ELF-1 (cell line): Measurements from ENCODE around the gene GRIK4.
"Not testable (repeated sequence)": the region's sequence is repeated elsewhere in the genome, so short reads cannot be mapped to it uniquely, and the experiment has no call there.

Experiments
- DNase-seq: peaks from one replicate; pipeline ENCODE4 v3.0.0-alpha.2; 2016; ENCODE audit warnings: low read depth, low spot score

Gene GRIK4

DNA sequence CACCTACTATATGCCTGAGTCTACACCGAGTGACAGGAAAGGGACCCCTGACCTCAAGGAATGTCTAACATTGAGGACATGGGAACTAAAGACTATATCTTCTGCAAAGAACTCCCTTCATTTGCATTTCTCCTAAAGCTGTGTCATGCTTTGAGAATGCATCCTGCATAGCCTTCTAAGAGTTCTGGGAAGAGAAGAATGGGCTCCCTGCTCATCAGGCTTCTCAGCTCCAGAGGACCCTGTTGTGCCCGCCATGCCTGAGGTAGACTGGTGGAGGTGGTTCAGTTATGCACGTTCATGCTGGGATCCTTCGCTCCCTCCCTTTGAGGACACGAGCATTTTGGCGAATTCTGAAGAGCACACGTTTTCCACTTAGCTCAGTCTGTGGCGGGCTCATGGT lies 63.3 kb downstream of the GRIK4 start:
- no peak for DNase-seq

DNA sequence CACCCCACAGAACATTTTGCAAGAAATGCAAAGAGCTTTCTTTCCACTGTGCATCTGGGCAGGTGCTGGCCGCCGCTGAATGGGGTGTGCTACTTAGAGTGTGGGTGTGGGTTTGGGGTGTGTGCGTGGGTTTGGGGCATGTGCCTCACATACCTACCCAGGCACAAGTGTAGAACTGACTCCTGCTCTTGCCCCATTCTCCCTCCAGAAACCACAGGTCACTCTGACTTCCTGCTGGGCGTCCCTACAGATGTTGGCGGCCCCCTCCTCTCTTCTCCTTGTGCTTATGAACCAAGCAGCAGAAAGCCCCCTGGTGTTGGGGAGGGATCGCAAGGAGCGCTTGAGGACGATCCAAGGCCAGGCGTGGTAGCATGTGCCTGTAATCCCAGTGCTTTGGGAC lies 63.9 kb downstream of the GRIK4 start:
- DNase-seq, result no peak

DNA sequence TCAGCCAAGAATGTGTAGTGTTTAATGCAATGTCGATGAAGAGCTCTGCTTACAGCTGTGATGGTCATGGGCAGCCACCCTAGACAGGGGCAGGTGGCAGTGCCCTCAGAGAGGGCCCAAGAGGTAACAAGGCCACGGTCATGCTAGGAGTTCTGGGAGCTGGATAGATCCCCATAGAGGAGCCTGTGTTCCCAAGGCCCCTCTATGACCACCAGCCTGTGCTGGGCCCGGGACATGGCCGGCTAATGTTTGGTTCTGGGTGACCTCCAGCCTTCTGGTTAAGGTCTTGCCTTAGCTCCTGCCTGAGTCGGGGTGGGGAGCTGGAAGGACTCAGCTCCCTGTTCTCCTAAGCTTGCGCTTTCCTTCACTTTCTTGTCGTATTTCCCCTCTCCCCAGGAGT lies 65.1 kb downstream of the GRIK4 start:
- no peak for DNase-seq

DNA sequence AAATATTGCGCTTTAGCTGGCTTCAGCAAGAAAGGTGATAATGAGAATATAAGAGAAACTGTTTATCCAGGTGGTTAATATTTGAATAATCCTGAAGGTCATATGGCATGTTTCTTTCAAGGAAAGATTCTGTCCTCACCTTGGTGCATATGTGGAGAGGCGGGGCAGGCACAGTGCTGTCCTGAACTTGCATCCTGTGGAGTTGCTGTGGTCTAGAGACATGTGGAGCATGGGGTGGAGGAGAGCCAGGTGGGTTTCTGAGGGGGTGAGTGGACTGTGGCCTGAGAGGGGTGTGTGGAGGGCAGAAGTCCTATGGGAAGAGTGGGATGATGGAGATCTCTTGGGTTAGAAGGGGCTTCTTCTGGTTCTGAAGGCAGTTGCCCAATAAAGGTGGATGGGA lies 65.5 kb downstream of the GRIK4 start:
- no peak for DNase-seq

DNA sequence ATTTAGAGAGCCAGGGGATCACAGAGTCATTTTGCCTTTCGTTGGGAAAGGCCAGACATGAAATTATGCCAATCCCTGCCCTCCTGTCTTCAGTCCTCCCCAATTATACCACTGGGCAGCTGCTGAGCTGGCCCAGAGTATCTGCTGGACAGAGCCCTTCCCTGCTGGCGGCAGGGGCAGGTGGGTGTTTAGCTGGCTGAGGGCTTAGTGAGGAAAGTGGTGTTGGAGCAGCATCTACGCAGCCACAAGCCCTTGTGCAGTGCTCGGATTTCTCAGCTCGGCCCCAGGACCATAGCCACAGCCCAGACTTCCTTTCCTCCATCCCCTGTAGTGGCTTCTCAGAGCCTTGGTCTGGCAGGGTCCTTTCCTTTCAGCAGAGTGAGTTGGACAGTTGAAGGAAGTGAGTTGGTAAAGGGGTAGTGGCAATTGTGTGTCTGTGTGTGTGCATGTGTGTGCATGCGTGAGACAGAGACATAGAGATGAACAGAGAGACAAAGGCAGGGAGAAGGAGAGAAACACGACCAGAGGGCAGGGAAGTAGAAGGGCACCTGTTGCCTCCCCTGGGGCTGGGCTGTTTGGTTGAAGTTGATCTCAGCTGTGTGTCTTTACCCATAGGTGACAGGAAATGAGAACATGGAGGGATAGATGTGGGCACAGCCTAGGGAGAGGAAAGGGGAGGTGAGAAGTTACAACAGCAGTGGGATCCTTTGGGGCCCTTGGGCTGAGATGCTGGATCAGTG lies 66.2 kb downstream of the GRIK4 start:
- DNase-seq, result no peak

DNA sequence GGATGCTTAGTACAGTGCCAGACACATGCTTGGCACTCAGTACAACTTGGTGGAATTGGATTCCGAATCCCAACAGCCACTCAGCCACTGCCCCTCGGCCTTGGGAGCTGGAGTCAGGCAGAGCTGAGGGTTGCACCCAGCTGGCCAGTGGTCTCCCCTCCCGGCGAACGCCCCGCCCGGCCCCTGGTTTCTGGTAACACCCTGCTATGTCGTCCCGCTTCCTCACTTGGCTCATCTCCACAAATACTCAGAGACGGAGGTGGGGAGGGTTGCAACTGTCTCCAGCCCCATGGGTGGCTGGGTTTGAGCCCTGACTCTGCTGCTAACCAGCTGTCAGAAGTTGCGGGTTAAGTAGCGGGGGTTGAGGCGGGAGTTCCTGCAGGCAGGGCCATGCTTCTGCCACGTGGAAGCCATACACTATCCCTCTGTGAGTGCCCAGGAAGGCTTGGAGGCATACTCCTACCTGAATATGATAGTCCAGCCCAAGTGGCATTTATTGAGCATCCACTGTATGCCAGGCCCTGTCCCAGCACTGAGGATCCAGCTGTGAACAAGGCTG lies 67.1 kb downstream of the GRIK4 start:
- DNase-seq, result no peak

DNA sequence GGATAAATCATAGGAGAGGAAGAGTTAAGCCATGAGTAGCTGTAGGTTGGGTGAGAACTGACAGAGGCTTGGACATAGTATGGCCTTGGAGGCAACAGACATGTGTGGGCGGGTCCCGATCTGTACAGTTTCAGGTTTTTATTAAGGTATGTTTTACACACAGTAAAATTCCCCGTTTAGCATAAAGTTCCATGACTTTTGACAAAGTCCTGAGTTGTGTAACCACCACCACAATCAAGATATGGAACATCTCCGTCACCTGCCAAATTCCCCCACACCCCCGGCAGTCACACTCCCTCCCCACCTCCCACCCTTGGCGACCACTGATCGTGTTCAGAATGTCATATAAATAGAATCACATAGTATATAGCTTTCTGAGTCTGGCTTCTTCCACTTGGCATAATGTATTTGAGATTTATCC lies 68.1 kb downstream of the GRIK4 start:
- no peak for DNase-seq

DNA sequence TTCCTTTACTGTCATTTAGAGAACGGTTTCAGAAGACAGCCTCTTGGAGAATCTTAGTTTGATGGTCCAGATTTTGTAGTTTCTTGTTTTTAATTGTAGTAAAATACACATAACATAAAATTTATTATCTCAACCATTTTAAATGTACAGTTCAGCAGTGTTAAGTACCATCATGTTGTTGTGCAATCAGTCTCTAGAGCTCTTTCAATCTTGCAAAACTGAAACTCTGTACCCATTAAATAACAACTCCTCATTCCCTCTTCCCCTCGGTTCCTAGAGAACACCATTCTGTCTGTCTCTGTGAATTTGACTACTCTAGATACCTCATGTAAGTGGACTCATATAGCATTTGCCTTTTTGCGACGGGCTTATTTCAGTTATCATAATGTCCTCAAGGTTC lies 69.8 kb downstream of the GRIK4 start:
- DNase-seq, result no peak

DNA sequence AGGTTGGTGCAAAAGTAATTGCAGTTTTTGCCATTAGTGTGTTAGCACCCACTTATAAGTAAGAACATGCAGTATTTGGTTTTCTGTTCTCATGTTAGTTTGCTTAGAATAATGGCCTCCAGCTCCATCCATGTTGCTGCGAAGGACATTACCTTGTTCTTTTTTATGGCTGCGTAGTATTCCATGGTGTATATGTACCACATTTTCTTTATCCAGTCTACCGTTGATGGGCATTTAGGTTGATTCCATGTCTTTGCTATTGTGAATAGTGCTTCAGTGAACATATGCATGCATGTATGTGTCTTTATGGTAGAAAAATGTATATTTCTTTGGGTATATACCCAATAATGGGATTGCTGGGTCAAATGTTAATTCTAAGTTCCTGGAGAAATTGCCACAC lies 71.0 kb downstream of the GRIK4 start:
- DNase-seq, result not testable (repeated sequence)

DNA sequence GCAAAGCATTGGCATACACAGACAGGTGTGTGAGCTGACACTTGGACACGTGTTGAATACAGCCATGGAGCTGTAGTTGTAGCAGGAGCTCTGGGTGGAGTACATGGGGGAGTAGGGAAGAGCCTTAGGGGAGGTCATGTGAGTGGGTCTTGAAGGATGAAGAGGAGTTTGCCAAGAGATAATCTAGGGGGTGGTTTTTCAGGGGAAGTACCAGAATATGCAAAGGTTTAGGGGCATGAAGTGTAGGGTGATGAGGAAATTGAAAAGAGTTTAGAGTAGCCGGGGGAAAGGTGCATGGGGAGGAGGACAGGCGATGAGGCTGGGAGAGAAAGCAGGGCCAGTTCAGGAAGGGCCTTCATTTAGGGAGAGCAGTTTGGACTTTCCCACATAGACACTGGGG lies 74.5 kb downstream of the GRIK4 start:
- no peak for DNase-seq

DNA sequence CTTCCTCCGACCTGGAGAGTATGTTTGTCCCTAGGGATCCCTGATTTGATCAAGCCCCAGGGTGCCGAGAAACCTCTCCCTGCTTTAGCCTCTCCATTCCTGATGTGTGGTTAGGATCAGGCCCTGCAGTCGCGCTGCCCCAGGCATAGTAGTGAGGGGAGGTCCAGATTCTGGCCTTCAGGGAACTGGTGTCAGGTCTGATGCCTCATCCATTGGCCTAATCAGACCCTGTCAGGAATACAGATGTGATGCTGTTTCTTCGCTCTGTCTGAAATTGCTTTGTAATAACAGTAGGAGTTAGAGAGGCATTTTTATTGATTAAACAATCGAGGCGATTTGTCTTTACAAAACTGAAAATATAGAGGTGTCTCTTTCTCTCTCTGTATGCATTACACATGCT lies 75.2 kb downstream of the GRIK4 start:
- DNase-seq, result no peak

DNA sequence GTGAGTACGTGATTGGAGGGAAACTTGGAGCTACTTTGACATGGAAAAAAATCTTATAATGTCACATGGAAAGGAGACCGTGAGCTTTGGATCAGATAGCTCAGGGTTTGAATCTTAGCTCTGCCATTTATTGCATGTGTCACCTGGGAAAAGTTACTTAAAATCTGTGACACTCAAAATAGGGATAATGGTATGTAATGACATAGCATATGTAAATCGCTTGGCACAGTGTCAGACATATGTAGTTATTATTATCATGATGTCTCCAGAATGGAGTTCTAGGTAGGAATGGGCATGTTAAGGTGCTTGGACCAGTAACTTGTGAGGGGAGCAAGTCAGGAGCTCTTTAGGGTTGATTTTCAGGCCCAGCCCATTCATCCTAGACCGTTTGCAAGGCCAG lies 75.8 kb downstream of the GRIK4 start:
- DNase-seq, result no peak

DNA sequence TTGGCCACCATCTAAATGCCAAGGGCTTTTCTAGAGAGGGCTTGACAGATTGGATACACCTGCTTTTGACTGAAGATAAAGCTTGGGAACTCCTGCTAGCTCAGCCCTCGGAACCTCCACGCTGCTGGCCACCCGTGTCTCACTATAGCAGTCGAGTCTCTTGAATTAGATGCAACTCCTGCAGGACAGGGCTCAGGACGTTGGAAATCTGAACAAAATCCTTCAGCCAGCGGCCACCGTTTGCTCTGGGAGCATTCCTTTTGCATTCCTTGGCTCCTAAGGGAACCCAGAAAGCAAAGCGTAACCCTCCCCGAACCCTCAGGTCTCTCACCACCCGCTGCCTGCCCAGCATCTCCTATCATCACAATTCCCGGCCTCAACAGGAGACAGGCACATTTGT lies 77.8 kb downstream of the GRIK4 start:
- no peak for DNase-seq

DNA sequence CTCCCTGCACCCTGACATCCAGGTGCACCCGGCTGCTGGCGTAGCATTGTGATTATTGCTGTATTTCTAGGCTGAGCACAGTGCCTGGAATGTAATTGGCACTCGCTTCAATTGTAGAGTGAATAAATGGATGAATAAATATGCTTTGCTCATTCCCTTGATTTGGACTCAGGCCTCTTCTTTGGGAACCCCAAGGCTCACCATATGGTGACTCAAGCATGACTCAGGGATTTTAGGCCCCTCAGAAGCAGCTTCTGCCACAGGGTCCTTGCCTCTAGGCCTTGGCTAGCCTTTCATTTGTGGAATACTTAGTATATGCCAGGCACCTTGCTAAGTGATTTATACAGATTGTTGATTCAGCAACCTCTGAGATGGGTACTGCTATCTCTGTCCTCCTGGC lies 78.9 kb downstream of the GRIK4 start:
- no peak for DNase-seq

DNA sequence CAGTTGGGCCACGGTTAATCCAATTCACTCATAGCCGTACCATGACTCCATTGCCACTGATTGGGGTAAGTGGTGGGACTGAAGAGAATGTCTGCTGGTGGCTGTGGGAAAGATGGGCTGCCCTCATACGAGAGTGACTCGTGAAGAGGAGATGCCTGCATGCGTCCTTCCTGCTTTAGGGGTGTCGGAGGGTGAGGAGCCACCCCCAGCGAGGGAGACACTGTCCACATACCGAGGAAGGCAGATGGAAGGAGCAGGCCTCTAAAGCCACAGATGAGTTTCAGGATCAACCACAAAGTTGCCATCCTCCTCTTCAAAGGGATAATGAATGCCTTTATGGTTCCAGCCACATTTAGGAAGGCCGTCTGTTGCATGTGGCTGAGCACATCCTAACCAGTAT lies 83.2 kb downstream of the GRIK4 start:
- no peak for DNase-seq

DNA sequence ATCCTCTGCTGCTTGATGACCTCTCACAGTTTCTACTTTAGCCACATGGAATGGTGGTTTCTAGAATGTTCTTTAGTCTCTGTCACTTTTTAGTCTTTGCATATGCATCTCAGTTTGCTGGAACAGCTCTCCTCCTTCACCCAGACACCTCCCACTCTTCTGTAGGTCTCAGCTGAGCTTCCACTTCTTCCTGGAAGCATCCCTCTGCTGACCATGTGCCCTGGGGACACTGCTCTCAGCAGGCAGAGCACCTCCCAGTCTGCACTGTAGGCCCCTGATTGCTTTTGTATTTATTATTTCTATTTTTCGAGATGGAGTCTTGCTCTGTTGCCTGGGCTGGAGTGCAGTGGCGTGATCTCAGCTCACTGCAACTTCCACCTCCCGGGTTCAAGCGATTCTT lies 84.0 kb downstream of the GRIK4 start:
- no peak for DNase-seq

DNA sequence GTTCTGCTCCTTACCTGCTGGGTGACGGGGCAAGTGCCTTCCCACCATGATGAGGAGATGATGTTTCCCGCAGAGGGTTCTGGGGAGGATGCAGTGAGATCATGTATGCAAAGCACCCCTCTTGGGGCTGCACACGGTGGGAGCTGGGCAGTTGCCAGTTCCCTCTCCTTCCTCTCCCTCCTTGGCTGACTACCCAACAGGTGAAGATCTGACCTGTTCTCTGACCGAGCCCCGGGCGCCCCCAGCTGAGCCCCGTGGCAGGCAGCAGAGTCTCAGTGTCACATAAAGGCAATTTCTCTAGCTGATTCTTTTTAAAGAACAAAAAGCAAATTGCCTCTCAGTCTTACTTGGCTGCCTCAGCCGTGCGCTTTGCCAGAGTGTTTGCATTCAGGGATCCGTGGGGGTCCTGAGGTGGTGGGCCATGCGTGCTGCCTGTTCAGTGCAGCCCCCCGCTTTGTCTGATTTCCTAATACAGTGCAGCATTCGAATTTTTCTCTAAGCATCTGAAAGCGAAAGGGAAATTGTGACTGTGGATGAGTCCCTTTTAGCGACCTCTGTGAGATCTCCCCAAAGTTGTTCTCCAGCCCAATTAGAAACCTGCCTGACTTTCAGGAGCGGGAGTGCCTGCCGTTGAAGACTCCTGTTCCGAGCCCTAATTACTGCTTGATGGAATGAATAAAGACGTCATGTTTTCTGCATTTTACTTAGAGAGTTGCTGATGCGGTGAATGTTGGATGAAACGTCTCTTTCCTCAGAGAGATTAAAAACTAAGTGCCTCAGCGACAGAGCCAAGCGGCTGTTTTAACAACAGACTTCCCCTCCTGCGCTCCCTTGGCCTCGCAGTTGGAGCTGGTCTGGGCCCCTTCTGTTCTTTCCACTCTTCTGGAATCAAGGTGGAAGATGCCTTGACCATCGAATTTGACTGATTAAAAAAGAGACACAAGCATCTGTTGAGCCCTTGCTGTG lies 86.0 kb downstream of the GRIK4 start:
- DNase-seq, result no peak

DNA sequence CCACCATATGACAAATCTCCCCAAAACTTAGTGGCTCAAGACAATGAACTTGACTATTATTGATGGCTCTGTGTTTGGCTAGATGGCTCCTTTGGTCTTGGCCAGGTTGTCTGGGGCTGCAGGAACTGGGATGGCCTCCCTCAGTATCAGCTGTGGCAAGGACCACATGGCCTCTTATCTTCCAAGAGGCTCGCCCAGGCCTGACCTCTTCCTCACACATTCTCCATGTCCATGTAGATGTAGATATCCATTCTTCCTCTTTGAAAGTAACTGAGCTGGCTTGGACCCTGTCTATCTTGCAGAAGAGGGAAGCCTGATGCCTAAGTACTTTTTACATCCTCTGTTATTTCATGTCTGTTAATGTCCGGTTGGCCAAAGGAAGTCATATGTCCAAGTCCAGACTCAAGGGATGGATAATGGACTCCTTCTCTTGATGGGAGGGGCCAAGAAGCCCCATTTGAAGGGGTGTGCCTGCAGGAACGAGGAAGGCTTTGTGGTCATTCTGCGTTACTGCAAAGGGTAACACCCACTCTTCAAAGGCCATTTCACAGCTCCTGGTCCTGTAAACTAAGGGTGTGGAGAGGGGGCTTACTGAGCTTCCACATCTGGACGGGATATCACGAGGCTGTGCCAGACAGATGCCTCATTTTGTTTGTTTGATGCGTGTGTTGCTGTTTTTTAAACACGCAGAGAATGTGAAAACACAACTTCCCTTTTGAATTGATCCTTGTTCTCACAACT lies 87.1 kb downstream of the GRIK4 start:
- DNase-seq, result no peak

DNA sequence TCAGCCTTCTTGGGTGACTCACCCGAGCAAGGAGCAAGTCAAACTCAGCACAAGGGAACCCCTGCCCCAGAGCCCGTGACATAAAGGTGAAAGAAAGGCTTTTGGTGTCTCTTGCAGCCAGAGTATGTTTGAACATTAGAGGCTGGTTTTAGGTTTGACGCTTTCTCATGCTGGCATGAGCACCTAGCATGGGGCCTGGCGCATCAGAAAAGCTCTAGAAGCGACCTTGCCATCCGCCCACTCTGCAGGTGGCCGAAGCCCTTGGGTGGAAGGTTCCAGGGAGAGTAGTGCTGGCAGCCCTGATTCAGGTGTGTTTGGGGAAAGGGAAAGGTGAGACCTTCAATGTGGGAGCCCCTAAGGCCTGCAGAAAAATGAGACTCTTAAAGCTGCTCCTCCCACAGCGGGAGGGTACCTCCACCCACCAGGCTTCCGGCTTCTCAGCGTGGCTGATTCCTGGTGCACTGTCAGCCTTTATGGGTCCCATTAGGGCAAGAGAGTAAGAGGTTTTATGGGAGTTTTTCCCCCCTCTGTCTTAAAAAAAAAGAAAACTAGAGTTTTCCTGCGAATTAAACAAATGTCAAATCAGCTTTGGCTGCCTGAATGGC lies 88.4 kb downstream of the GRIK4 start:
- DNase-seq, result no peak

DNA sequence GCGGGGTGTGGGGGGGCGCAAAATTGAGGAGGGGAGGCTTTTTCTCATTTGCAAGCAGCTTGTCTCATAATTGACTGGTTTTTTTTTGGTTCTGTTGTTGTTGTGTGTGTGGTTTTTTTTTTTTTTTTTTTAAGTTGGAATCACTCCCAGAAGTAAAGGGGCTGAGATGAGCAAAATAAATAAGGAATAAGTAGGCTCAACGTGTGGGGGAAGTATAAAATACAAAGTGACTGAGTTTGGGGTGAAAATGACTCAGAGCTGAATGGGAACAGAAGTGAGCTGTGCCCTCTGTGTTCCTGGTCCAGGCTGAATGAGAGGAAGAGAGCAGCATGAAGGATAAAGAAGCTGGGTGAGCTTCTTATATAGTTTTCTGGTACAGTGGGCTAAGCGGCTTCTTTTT lies 90.0 kb downstream of the GRIK4 start:
- DNase-seq, result no peak

DNA sequence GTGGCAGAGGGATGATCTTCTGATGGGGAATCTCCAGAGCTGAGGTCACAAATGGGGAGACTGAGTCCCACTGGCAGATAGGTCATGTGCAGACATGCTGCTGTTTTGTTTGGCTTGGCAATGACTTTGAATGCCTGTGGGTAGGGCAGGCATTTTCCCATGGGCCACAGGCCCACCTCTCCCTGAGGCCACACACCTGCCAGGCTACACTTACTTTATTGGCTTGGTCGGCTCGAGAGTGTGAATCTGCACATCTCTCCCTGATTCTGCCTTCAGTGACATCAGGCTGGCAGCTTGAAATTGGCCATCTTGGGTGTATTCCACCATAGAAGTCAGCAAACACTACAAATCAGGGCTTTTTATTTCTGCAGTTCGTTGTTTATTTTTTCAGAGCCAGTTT lies 91.5 kb downstream of the GRIK4 start:
- no peak for DNase-seq

DNA sequence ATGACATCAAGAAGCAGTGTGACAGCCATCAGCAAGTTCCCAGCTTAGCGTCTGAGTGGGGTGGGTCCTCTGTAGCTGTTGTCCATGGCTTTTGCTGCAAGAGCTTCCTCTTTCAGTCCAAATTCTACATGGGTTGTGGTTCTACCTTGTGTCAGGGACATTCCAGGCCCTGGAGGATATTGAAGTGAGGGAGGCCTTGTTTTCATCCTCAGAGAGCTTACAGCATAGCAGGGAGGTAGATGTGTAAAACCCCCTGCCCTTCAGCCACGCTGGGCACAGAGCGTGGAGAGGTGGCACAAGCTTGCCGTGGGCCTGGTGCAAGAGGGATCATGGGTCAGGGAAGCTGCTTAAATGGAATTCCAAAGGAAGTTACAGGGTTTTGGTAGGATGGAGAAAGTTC lies 93.9 kb downstream of the GRIK4 start:
- no peak for DNase-seq
